WTC11 (cell line): ENCODE data around the gene EOLA1. TPM values are rescaled to one million over a fixed set of nuclear protein-coding genes. Genes with fewer than 3 reads are reported as not detected.

Source experiments
- ATAC-seq: fragments of 200-7000 bp; cut with Tn5 transposase; 2 replicates; pipeline ENCODE4 v1.10.0; 2021; ENCODE audit warnings: mild to moderate bottlenecking, moderate library complexity
- CTCF ChIA-PET: fragments of 300-600 bp; sonication (Branson Sonifier 250); formaldehyde crosslinking; loops from one replicate; lab custom pipeline; 2021; ENCODE audit warnings: antibody characterized with exemption; lab: Charles Lee
- POLR2A ChIA-PET: fragments of 350-600 bp; sonication (Branson Sonifier 250); formaldehyde crosslinking; loops from one replicate; lab custom pipeline; 2021; ENCODE audit warnings: antibody characterized with exemption; lab: Charles Lee
- DNase-seq: peaks from one replicate; pipeline ENCODE4 v3.0.0; 2021; ENCODE audit warnings: low spot score
- H3K27ac Mint-ChIP-seq: 2 replicates; pipeline ENCODE4 v1.8.0; 2021; ENCODE audit warnings: mixed read lengths
- H3K27me3 Mint-ChIP-seq: 2 replicates; pipeline ENCODE4 v1.8.0; 2021; ENCODE audit warnings: low read depth, mild to moderate bottlenecking, moderate library complexity, mixed read lengths
- H3K36me3 Mint-ChIP-seq: 2 replicates; pipeline ENCODE4 v1.8.0; 2021; ENCODE audit warnings: mixed read lengths
- H3K4me1 Mint-ChIP-seq: 2 replicates; pipeline ENCODE4 v1.8.0; 2022; ENCODE audit warnings: mixed read lengths
- H3K4me3 Mint-ChIP-seq: 2 replicates; pipeline ENCODE4 v1.8.0; 2021; ENCODE audit warnings: mild to moderate bottlenecking, moderate library complexity, mixed read lengths
- H3K9me3 Mint-ChIP-seq: 2 replicates; pipeline ENCODE4 v1.8.0; 2021; ENCODE audit warnings: mixed read lengths
- AFF4 ChIP-seq: sonication (generic); formaldehyde crosslinking; IDR thresholded peaks from 2 replicates; pipeline ENCODE4 v1.8.1; 2023; ENCODE audit warnings: mild to moderate bottlenecking, missing genetic modification reagents, borderline replicate concordance
- AR ChIP-seq: fragments of 250-450 bp; sonication (Bioruptor Pico); IDR thresholded peaks from 2 replicates; pipeline ENCODE4 v1.9.0; 2021; ENCODE audit warnings: mild to moderate bottlenecking
- E2F4 ChIP-seq: sonication (generic); formaldehyde crosslinking; IDR thresholded peaks from 2 replicates; pipeline ENCODE4 v1.8.1; 2022; ENCODE audit warnings: low read depth, mild to moderate bottlenecking, moderate library complexity, missing genetic modification reagents, borderline replicate concordance
- ERG ChIP-seq: fragments of 250-450 bp; sonication (Bioruptor Pico); IDR thresholded peaks from 2 replicates; pipeline ENCODE4 v1.8.0; 2021; ENCODE audit warnings: mild to moderate bottlenecking
- FOXJ3 ChIP-seq: sonication (generic); formaldehyde crosslinking; IDR thresholded peaks from 2 replicates; pipeline ENCODE4 v1.9.0; 2021; ENCODE audit warnings: missing genetic modification reagents, mild to moderate bottlenecking, borderline replicate concordance
- FOXP4 ChIP-seq: sonication (generic); formaldehyde crosslinking; IDR thresholded peaks from 2 replicates; pipeline ENCODE4 v1.8.0; 2022; ENCODE audit warnings: mild to moderate bottlenecking, missing genetic modification reagents
- GTF2I ChIP-seq: fragments of 250-450 bp; sonication (Bioruptor Pico); conservative IDR thresholded peaks from 2 replicates; pipeline ENCODE4 v1.4.0; 2021; ENCODE audit warnings: mild to moderate bottlenecking
- IRF2 ChIP-seq: sonication (generic); formaldehyde crosslinking; IDR thresholded peaks from 2 replicates; pipeline ENCODE4 v1.8.0; 2022; ENCODE audit warnings: low read depth, missing genetic modification reagents, borderline replicate concordance
- KAT7 ChIP-seq: sonication (generic); formaldehyde crosslinking; IDR thresholded peaks from 2 replicates; pipeline ENCODE4 v1.8.1; 2023; ENCODE audit warnings: missing genetic modification reagents, mild to moderate bottlenecking, borderline replicate concordance
- NFE2L1 ChIP-seq: sonication (generic); formaldehyde crosslinking; IDR thresholded peaks from 2 replicates; pipeline ENCODE4 v1.8.1; 2023; ENCODE audit warnings: missing genetic modification reagents
- PREB ChIP-seq: sonication (generic); formaldehyde crosslinking; IDR thresholded peaks from 2 replicates; pipeline ENCODE4 v1.8.1; 2022; ENCODE audit warnings: mild to moderate bottlenecking, missing genetic modification reagents, moderate library complexity, borderline replicate concordance
- TCF7 ChIP-seq: sonication (generic); formaldehyde crosslinking; IDR thresholded peaks from 2 replicates; pipeline ENCODE4 v1.8.0; 2022; ENCODE audit warnings: mild to moderate bottlenecking, low read depth, missing genetic modification reagents, moderate library complexity
- ZBTB21 ChIP-seq: sonication (generic); formaldehyde crosslinking; IDR thresholded peaks from 2 replicates; pipeline ENCODE4 v1.8.1; 2023; ENCODE audit warnings: mild to moderate bottlenecking, missing genetic modification reagents, borderline replicate concordance
- ZBTB43 ChIP-seq: sonication (generic); formaldehyde crosslinking; IDR thresholded peaks from 2 replicates; pipeline ENCODE4 v1.8.1; 2023; ENCODE audit warnings: mild to moderate bottlenecking, missing genetic modification reagents
- ZNF121 ChIP-seq: sonication (generic); formaldehyde crosslinking; IDR thresholded peaks from 2 replicates; pipeline ENCODE4 v1.8.0; 2023; ENCODE audit warnings: missing genetic modification reagents
- ZNF396 ChIP-seq: fragments of 250-450 bp; sonication (Bioruptor Pico); IDR thresholded peaks from 2 replicates; pipeline ENCODE4 v1.8.0; 2021; ENCODE audit warnings: mild to moderate bottlenecking, moderate library complexity, borderline replicate concordance
- total RNA-seq: library from RNA; stranded (reverse); gene quantifications from 3 replicates; pipeline ENCODE4 v1.2.3, GENCODE V29; 2021

The EOLA1 gene
- total RNA-seq, 1 experiment from 2014 or later = 5.4 TPM

GRCh38 chrX:149569770-149570169 is 29.0 kb downstream of the EOLA1 start (continued):
- TF ChIP-seq FOXP4 (CRISPR knock-in tag) (no peak), ZNF121 (CRISPR knock-in tag) (no peak), ZBTB21 (no peak), ZNF396 (CRISPR knock-in tag) (no peak), NFE2L1 (CRISPR knock-in tag) (no peak), ERG (CRISPR knock-in tag) (no peak), TCF7 (CRISPR knock-in tag) (no peak), IRF2 (CRISPR knock-in tag) (no peak), ZBTB43 (CRISPR knock-in tag) (no peak), KAT7 (CRISPR knock-in tag) (no peak)

GRCh38 chrX:149570668-149571067 is 29.9 kb downstream of the EOLA1 start:
- ChIA-PET POLR2A (no interaction called here), CTCF (no interaction called here)
- Mint-ChIP-seq H3K9me3 (no peaks in the 10 kb centered on the region), H3K36me3 (no peaks in the 10 kb centered on the region), H3K27me3 (no peaks in the 10 kb centered on the region; the same call in none of the 2 replicates), H3K4me1 (no peaks in the 10 kb centered on the region; the same call in 1 of the 2 replicates), H3K27ac (no peak overlapping the region), H3K4me3 (no peak overlapping the region)
- ATAC-seq = no peak
- no peak for DNase-seq
- TF ChIP-seq AFF4 (CRISPR knock-in tag) (no peak), NFE2L1 (CRISPR knock-in tag) (no peak), FOXJ3 (CRISPR knock-in tag) (no peak), PREB (CRISPR knock-in tag) (no peak), E2F4 (CRISPR knock-in tag) (no peak), AR (no peak), FOXP4 (CRISPR knock-in tag) (no peak), GTF2I (no peak)
